ENCODE measurements around the gene SH3GL1. TPM values are rescaled to one million over a fixed set of nuclear protein-coding genes. Genes with fewer than 3 reads are reported as not detected.
A peak's percentile ranks its signal among the peaks of the same experiment; 100 is the strongest.
"Not testable (repeated sequence)": the region's sequence is repeated elsewhere in the genome, so short reads cannot be mapped to it uniquely, and the experiment has no call there.

Gene SH3GL1
- total RNA-seq, 1 experiment from 2014 or later, result 37.6 TPM

GRCh38 chr19:4342615-4343369, 57.6 kb downstream of the SH3GL1 start:
- in situ Hi-C loops (cut with HindIII; ENCODE audit: low pct_unique_long_range_greater_than_20kb, low sequenced_read_pairs), result no loop called here
- peak; percentile 100 for DNase-seq (ENCODE audit: low read depth, low spot score)

GRCh38 chr19:4342314-4342614, 58.1 kb downstream of the SH3GL1 start:
- no peak for DNase-seq (ENCODE audit: low read depth, low spot score)
- in situ Hi-C loops (cut with HindIII; ENCODE audit: low pct_unique_long_range_greater_than_20kb, low sequenced_read_pairs), result no loop called here

- in situ Hi-C loops (cut with HindIII; ENCODE audit: low pct_unique_long_range_greater_than_20kb, low sequenced_read_pairs), result no loop called here
- peak; percentile 14 for DNase-seq (ENCODE audit: low read depth, low spot score)
These were observed 61.6 kb downstream of the SH3GL1 start, which contains the start of gene STAP2 for GRCh38 chr19:4338441-4339355. Gene STAP2 (minus strand): TSS chr19:4338827. CDS start chr19:4338753, 74 bp downstream.

- no peak for DNase-seq (ENCODE audit: low read depth, low spot score)
- in situ Hi-C loops (cut with HindIII; ENCODE audit: low pct_unique_long_range_greater_than_20kb, low sequenced_read_pairs), result no loop called here
These were observed 62.4 kb downstream of the SH3GL1 start for GRCh38 chr19:4337906-4338440.

GRCh38 chr19:4334929-4335570, 65.3 kb downstream of the SH3GL1 start:
- DNase-seq (ENCODE audit: low read depth, low spot score), result no peak
- in situ Hi-C loops (cut with HindIII; ENCODE audit: low pct_unique_long_range_greater_than_20kb, low sequenced_read_pairs), result no loop called here

- in situ Hi-C loops (cut with HindIII; ENCODE audit: low pct_unique_long_range_greater_than_20kb, low sequenced_read_pairs), result no loop called here
These were observed 70.5 kb downstream of the SH3GL1 start for GRCh38 chr19:4329858-4330257.

GRCh38 chr19:4328991-4329681, 71.2 kb downstream of the SH3GL1 start:
- DNase-seq (ENCODE audit: low read depth, low spot score); in situ Hi-C loops (cut with HindIII; ENCODE audit: low pct_unique_long_range_greater_than_20kb, low sequenced_read_pairs): not testable (repeated sequence)

More at GRCh38 chr19:4329858-4330257, 70.5 kb downstream of the SH3GL1 start:
- no peak for DNase-seq (ENCODE audit: low read depth, low spot score)

GRCh38 chr19:4328243-4328990, 71.9 kb downstream of the SH3GL1 start:
- in situ Hi-C loops (cut with HindIII; ENCODE audit: low pct_unique_long_range_greater_than_20kb, low sequenced_read_pairs), result no loop called here
- peak; percentile 7 for DNase-seq (ENCODE audit: low read depth, low spot score)

- DNase-seq (ENCODE audit: low read depth, low spot score), result no peak
- in situ Hi-C loops (cut with HindIII; ENCODE audit: low pct_unique_long_range_greater_than_20kb, low sequenced_read_pairs), result no loop called here
These were observed 72.5 kb downstream of the SH3GL1 start for GRCh38 chr19:4327877-4328242.

GRCh38 chr19:4327252-4327876, 73.0 kb downstream of the SH3GL1 start:
- in situ Hi-C loops (cut with HindIII; ENCODE audit: low pct_unique_long_range_greater_than_20kb, low sequenced_read_pairs), result no loop called here

GRCh38 chr19:4326837-4327251, 73.5 kb downstream of the SH3GL1 start:
- in situ Hi-C loops (cut with HindIII; ENCODE audit: low pct_unique_long_range_greater_than_20kb, low sequenced_read_pairs), result no loop called here

More at GRCh38 chr19:4327252-4327876, 73.0 kb downstream of the SH3GL1 start:
- no peak for DNase-seq (ENCODE audit: low read depth, low spot score)

GRCh38 chr19:4326215-4326836, 74.0 kb downstream of the SH3GL1 start:
- DNase-seq (ENCODE audit: low read depth, low spot score), result no peak
- in situ Hi-C loops (cut with HindIII; ENCODE audit: low pct_unique_long_range_greater_than_20kb, low sequenced_read_pairs), result no loop called here

More at GRCh38 chr19:4326837-4327251, 73.5 kb downstream of the SH3GL1 start:
- DNase-seq (ENCODE audit: low read depth, low spot score), result no peak

GRCh38 chr19:4324228-4324627, 76.1 kb downstream of the SH3GL1 start:
- in situ Hi-C loops (cut with HindIII; ENCODE audit: low pct_unique_long_range_greater_than_20kb, low sequenced_read_pairs), result no loop called here
- DNase-seq (ENCODE audit: low read depth, low spot score), result no peak

GRCh38 chr19:4323692-4324091, 76.7 kb downstream of the SH3GL1 start:
- DNase-seq (ENCODE audit: low read depth, low spot score), result no peak
- in situ Hi-C loops (cut with HindIII; ENCODE audit: low pct_unique_long_range_greater_than_20kb, low sequenced_read_pairs), result no loop called here

GRCh38 chr19:4322942-4323665, 77.2 kb downstream of the SH3GL1 start:
- DNase-seq (ENCODE audit: low read depth, low spot score), result peak; percentile 11
- in situ Hi-C loops (cut with HindIII; ENCODE audit: low pct_unique_long_range_greater_than_20kb, low sequenced_read_pairs), result no loop called here

Data from SK-MEL-5 (cell line).